ENCODE data around the gene GJD4. TPM values are rescaled to one million over a fixed set of nuclear protein-coding genes. Genes with fewer than 3 reads are reported as not detected.

The GJD4 gene, protein sequence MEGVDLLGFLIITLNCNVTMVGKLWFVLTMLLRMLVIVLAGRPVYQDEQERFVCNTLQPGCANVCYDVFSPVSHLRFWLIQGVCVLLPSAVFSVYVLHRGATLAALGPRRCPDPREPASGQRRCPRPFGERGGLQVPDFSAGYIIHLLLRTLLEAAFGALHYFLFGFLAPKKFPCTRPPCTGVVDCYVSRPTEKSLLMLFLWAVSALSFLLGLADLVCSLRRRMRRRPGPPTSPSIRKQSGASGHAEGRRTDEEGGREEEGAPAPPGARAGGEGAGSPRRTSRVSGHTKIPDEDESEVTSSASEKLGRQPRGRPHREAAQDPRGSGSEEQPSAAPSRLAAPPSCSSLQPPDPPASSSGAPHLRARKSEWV
- total RNA-seq: under 0.01 TPM in 1 of 2 replicates, not detected in the other

DNA sequence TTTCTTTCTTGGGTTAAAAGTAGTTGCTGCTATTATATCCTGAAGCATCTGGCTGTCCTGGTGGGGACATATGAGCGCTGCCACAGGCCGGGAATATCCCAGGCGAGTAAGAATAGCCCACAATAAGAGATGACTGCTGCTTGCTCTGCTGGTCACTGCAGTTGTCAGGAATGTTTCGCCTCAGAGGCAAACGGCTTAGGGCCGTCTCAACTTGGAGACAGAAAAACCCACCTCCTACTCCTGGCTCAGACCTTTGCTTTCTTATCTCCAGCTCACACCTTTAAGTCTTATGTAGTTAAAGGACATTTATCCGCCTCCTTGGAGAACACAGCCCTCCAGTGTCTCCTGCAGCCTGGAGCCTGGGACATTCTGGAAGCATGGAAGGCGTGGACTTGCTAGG is at the start of gene GJD4:
Gene GJD4 (plus strand): TSS at position 151 of the 400 bp plus-strand sequence. CDS start 227 bp downstream, at position 378.
- peaks cover 14% of the 10 kb centered on the region for H3K27me3 ChIP-seq (ENCODE audit: insufficient read depth, low read length)
- H3K4me2 ChIP-seq (ENCODE audit: insufficient read depth, low read length): no peak within 1 kb of the TSS
- H3K27ac ChIP-seq (ENCODE audit: low read depth, low read length): no peak within 1 kb of the TSS
- H3K36me3 ChIP-seq (ENCODE audit: insufficient read depth, low read length): no peaks in the 10 kb centered on the region
- H3K9me3 ChIP-seq (ENCODE audit: low read depth, low read length): no peaks in the 10 kb centered on the region
- TF ChIP-seq, protein P1, sequence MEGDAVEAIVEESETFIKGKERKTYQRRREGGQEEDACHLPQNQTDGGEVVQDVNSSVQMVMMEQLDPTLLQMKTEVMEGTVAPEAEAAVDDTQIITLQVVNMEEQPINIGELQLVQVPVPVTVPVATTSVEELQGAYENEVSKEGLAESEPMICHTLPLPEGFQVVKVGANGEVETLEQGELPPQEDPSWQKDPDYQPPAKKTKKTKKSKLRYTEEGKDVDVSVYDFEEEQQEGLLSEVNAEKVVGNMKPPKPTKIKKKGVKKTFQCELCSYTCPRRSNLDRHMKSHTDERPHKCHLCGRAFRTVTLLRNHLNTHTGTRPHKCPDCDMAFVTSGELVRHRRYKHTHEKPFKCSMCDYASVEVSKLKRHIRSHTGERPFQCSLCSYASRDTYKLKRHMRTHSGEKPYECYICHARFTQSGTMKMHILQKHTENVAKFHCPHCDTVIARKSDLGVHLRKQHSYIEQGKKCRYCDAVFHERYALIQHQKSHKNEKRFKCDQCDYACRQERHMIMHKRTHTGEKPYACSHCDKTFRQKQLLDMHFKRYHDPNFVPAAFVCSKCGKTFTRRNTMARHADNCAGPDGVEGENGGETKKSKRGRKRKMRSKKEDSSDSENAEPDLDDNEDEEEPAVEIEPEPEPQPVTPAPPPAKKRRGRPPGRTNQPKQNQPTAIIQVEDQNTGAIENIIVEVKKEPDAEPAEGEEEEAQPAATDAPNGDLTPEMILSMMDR (IDR thresholded peaks at IDR 0.05; ENCODE audit: extremely low read depth, low read depth, low read length): no peak
- no peaks in the 10 kb centered on the region for H4K20me1 ChIP-seq (ENCODE audit: insufficient read depth, low read length)
- no peak for DNase-seq (ENCODE audit: insufficient read length, low spot score, missing footprints)
- H3K4me3 ChIP-seq (ENCODE audit: insufficient read depth, low read length): no peak within 1 kb of the TSS
- peaks cover 18% of the 10 kb centered on the region for H3K4me1 ChIP-seq (ENCODE audit: insufficient read depth, low read length)
- no peak within 1 kb of the TSS for H2AFZ ChIP-seq (ENCODE audit: low read length)
- H3K79me2 ChIP-seq (ENCODE audit: insufficient read depth, low read length): no peaks in the 10 kb centered on the region

DNA sequence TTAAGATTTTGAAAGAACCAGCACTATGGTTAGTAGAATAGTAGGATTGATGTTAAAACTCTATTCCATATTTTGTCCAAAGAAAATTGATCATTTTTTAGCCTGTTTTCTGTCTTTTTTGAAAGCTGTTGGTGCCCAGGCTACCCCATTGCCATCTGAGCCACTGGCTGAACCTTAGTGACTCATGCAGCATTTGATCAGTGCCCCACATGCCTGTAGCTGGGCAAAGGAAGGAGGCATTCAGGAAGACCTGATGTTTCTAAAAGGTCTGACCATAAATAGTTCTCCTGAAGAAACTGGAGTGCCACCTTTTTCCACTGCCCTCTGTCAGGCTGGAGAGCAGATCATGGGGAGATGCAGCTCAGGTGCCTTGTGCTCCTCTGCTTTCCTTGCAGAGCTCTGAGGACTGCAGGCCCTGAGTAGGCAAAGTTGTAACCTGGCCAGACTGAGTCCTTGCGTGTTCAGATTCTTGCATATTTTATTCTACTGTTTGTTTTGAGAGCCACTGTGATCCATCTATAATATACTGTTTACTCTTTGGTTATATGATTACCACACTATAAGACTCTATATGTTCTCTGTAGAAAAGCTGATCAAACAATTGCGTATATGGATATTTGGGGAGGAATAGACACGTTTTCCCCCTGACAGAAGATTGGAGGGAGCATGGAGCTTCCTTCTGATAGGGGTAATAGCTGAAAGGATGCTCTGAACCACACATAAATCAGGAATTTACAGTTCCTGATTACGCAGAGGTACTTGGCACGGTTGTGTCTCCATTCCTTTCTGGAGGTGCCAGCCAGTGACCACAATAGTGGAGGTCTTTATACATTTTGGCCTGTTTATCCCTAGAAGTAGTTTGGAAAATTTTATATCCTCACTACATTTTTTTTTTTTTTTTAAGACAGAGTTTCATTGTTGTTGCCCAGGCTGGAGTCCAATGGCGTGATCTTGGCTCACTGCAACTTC is 48.9 kb upstream of the GJD4 start:
- TF ChIP-seq, protein P1 (IDR thresholded peaks at IDR 0.05; ENCODE audit: extremely low read depth, low read depth, low read length): no peak
- Histone ChIP-seq H3K36me3 (ENCODE audit: insufficient read depth, low read length) (peaks cover 15% of the 10 kb centered on the region), H3K79me2 (ENCODE audit: insufficient read depth, low read length) (peaks cover 9% of the 10 kb centered on the region), H3K9me3 (ENCODE audit: low read depth, low read length) (no peaks in the 10 kb centered on the region), H2AFZ (ENCODE audit: low read length) (no peak overlapping the region), H3K4me1 (ENCODE audit: insufficient read depth, low read length) (peaks cover 7% of the 10 kb centered on the region), H3K27me3 (ENCODE audit: insufficient read depth, low read length) (no peaks in the 10 kb centered on the region), H3K27ac (ENCODE audit: low read depth, low read length) (no peak overlapping the region), H4K20me1 (ENCODE audit: insufficient read depth, low read length) (no peaks in the 10 kb centered on the region), H3K4me2 (ENCODE audit: insufficient read depth, low read length) (no peak overlapping the region), H3K4me3 (ENCODE audit: insufficient read depth, low read length) (no peak overlapping the region)
- no peak for DNase-seq (ENCODE audit: insufficient read length, low spot score, missing footprints)

DNA sequence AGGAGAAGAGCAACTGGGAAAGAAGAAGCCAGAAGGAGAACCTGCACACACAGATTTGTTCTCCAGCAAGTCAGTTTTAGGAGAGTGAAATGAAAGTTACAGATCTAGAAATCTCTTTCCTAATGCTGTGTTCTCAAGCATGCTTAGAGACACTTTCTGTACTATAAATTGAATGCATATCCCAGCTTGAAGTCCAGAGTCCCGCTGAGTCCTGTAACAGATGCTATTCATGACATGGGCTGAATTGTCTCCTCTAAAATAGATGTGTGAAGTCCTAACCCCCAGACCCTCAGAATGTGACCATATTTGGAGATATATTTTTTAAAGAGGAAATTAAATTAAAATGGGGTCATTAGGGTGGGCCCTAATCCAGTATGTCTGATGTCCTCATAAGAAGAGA is 46.9 kb upstream of the GJD4 start:
- Histone ChIP-seq H3K4me3 (ENCODE audit: insufficient read depth, low read length) (no peak overlapping the region), H3K4me1 (ENCODE audit: insufficient read depth, low read length) (peaks cover 13% of the 10 kb centered on the region), H3K9me3 (ENCODE audit: low read depth, low read length) (no peaks in the 10 kb centered on the region), H3K27me3 (ENCODE audit: insufficient read depth, low read length) (no peaks in the 10 kb centered on the region), H4K20me1 (ENCODE audit: insufficient read depth, low read length) (no peaks in the 10 kb centered on the region), H3K36me3 (ENCODE audit: insufficient read depth, low read length) (peaks cover 10% of the 10 kb centered on the region), H3K4me2 (ENCODE audit: insufficient read depth, low read length) (no peak overlapping the region), H3K27ac (ENCODE audit: low read depth, low read length) (no peak overlapping the region), H2AFZ (ENCODE audit: low read length) (no peak overlapping the region), H3K79me2 (ENCODE audit: insufficient read depth, low read length) (peaks cover 15% of the 10 kb centered on the region)
- TF ChIP-seq, protein P1 (IDR thresholded peaks at IDR 0.05; ENCODE audit: extremely low read depth, low read depth, low read length): no peak
- DNase-seq (ENCODE audit: insufficient read length, low spot score, missing footprints): no peak
